EH (cell line): Measurements from ENCODE around the gene ZNF414.

Experiments used
- DNase-seq: peaks from one replicate; pipeline ENCODE4 v3.0.0-alpha.2; 2015; ENCODE audit warnings: low read depth

ZNF414 gene

GRCh38 chr19:8463365-8463764 lies 50.6 kb downstream of the ZNF414 start:
- DNase-seq, result no peak

GRCh38 chr19:8462571-8462970 lies 51.4 kb downstream of the ZNF414 start:
- DNase-seq, result no peak

DNA sequence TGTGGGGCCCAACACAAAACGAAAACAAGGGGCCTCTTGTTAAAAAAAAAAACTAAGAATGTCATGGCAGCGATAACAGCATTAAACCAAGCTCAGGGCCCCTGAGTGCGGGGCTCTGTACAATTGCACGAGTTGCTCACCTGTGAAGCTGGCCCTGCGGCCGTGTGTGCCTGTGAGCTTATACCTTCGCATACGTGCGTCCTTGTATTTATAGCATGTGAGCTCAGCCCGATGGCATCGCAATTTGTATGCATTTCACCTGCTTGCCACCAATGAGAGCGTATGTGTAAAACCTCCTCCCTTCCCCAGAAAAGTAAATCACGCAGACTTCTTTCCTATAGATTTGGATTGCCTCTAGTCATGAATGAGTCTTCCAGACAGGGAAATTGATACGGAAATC lies 52.1 kb downstream of the ZNF414 start:
- DNase-seq, result no peak

DNA sequence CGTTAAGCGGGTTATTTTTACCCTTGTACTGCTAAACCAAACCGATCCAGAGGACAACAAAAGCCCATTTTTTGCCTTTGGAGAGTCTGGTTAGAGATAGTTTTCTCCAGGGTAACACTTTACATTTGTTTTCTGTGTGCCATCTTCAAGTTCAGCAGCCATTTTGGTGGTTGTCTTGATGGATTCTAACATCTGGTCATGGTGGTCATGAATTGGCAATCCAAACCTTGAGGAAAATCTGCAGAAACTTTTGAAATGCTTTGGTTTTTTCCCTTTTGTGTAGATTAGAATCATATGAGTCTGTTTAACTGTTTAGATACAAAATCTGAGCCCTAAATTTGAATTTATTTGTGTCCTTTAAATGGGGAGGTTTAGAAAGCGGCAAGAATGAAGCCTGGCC lies 52.6 kb downstream of the ZNF414 start:
- no peak for DNase-seq

GRCh38 chr19:8460516-8461298 lies 53.3 kb downstream of the ZNF414 start:
- peak; percentile 41 for DNase-seq
